ENCODE data around the gene PODXL.

The PODXL gene

GRCh38 chr7:131550846-131551245 is 5.6 kb downstream of the PODXL start:
- H3K4me3 ChIP-seq (replicated peaks; ENCODE audit: insufficient read depth, low read length): no peak overlapping the region
- TF ChIP-seq POLR2AphosphoS5 (IDR thresholded peaks at IDR 0.05; ENCODE audit: low read depth) (no peak), CTCF (IDR thresholded peaks at IDR 0.05; ENCODE audit: insufficient read depth, low read length) (no peak), REST (IDR thresholded peaks at IDR 0.05; ENCODE audit: insufficient replicate concordance, low read depth) (no peak), GABPA (IDR thresholded peaks at IDR 0.05; ENCODE audit: low read depth) (no peak), SPI1 (IDR thresholded peaks at IDR 0.05; ENCODE audit: borderline replicate concordance, low read depth) (no peak)
- DNase-seq (ENCODE audit: low read depth in 1 of 2, low spot score in 1 of 2): no peak

GRCh38 chr7:131548371-131548770 is 8.1 kb downstream of the PODXL start:
- TF ChIP-seq REST (IDR thresholded peaks at IDR 0.05; ENCODE audit: insufficient replicate concordance, low read depth) (no peak), SPI1 (IDR thresholded peaks at IDR 0.05; ENCODE audit: borderline replicate concordance, low read depth) (no peak), GABPA (IDR thresholded peaks at IDR 0.05; ENCODE audit: low read depth) (no peak), CTCF (IDR thresholded peaks at IDR 0.05; ENCODE audit: insufficient read depth, low read length) (no peak), POLR2AphosphoS5 (IDR thresholded peaks at IDR 0.05; ENCODE audit: low read depth) (no peak)
- no peak overlapping the region for H3K27ac ChIP-seq (replicated peaks)
- no peak for DNase-seq (ENCODE audit: low read depth in 1 of 2, low spot score in 1 of 2)
- H3K27me3 ChIP-seq (ENCODE audit: insufficient read depth, poor library complexity, severe bottlenecking): peaks cover 2% of the 10 kb centered on the region
- no peak overlapping the region for H3K4me3 ChIP-seq (replicated peaks; ENCODE audit: insufficient read depth, low read length)

More at GRCh38 chr7:131550846-131551245, 5.6 kb downstream of the PODXL start:
- Histone ChIP-seq H3K27ac (replicated peaks) (no peak overlapping the region), H3K27me3 (ENCODE audit: insufficient read depth, poor library complexity, severe bottlenecking) (peaks cover 12% of the 10 kb centered on the region)

- TF ChIP-seq REST (IDR thresholded peaks at IDR 0.05; ENCODE audit: insufficient replicate concordance, low read depth): no peak
- no peak for TF ChIP-seq CTCF (IDR thresholded peaks at IDR 0.05; ENCODE audit: insufficient read depth, low read length)
- no peak for TF ChIP-seq GABPA (IDR thresholded peaks at IDR 0.05; ENCODE audit: low read depth)
- TF ChIP-seq POLR2AphosphoS5 (IDR thresholded peaks at IDR 0.05; ENCODE audit: low read depth): no peak
- no peak for TF ChIP-seq SPI1 (IDR thresholded peaks at IDR 0.05; ENCODE audit: borderline replicate concordance, low read depth)
- no peak overlapping the region for H3K27ac ChIP-seq (replicated peaks)
Observed at GRCh38 chr7:131547589-131547988, 8.8 kb downstream of the PODXL start.

More at GRCh38 chr7:131547589-131547988, 8.8 kb downstream of the PODXL start:
- Histone ChIP-seq H3K4me3 (replicated peaks; ENCODE audit: insufficient read depth, low read length) (no peak overlapping the region), H3K27me3 (ENCODE audit: insufficient read depth, poor library complexity, severe bottlenecking) (no peaks in the 10 kb centered on the region)
- no peak for DNase-seq (ENCODE audit: low read depth in 1 of 2, low spot score in 1 of 2)
